ENCODE data around the gene XRN1.

DNA sequence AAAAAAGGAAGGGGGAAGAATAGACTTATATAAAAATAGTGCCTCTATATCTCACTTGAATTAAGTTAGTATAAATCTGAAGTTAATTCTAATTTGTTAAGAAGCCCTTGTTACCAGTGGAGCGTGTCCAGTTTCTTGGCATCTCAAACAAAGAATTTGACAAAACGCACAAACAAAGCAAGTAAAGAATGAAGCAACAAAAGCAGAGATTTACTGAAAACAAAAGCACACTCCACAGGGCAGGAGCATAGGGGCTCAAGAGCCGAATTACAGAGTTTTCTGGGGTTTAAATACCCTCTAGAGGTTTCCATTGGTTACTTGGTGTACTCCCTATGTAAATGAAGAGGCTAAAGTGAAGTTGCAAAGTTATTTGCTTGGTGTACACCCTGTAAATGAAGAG lies 188.5 kb downstream of the XRN1 start:
- TF ChIP-seq, protein P1, sequence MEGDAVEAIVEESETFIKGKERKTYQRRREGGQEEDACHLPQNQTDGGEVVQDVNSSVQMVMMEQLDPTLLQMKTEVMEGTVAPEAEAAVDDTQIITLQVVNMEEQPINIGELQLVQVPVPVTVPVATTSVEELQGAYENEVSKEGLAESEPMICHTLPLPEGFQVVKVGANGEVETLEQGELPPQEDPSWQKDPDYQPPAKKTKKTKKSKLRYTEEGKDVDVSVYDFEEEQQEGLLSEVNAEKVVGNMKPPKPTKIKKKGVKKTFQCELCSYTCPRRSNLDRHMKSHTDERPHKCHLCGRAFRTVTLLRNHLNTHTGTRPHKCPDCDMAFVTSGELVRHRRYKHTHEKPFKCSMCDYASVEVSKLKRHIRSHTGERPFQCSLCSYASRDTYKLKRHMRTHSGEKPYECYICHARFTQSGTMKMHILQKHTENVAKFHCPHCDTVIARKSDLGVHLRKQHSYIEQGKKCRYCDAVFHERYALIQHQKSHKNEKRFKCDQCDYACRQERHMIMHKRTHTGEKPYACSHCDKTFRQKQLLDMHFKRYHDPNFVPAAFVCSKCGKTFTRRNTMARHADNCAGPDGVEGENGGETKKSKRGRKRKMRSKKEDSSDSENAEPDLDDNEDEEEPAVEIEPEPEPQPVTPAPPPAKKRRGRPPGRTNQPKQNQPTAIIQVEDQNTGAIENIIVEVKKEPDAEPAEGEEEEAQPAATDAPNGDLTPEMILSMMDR (conservative IDR thresholded peaks at IDR 0.05; ENCODE audit: low read depth, low read length): no peak
- TF ChIP-seq EZH2 (IDR thresholded peaks at IDR 0.05; ENCODE audit: borderline replicate concordance, low read depth, low read length, poor library complexity, severe bottlenecking): no peak
